Transverse colon (tissue), 4 donors: ENCODE results near the gene SNX8. TPM values are rescaled to one million over a fixed set of nuclear protein-coding genes. Genes with fewer than 3 reads are reported as not detected.

Experiments used
- DNase-seq: peaks from one replicate; pipeline ENCODE4 v3.0.0-alpha.2; 2019
- H3K27ac ChIP-seq, 4 donors: fragments of 200-600 bp; sonication (generic); 2 replicates each; pipeline ENCODE4 v1.5.1; 2016 to 2018; ENCODE audit warnings: inconsistent platforms in 4 of 4
- H3K27me3 ChIP-seq: fragments of 200-600 bp; sonication (generic); 2 replicates; pipeline ENCODE4 v1.5.1; 2017; ENCODE audit warnings: inconsistent platforms
- H3K36me3 ChIP-seq, 4 donors: fragments of 200-600 bp; sonication (generic); 2 replicates each; pipeline ENCODE4 v1.5.1; 2017 to 2019; ENCODE audit warnings: inconsistent platforms in 4 of 4
- H3K4me1 ChIP-seq, 4 donors: fragments of 200-600 bp; sonication (generic); 2 replicates each; pipeline ENCODE4 v1.5.1; 2017 to 2020; ENCODE audit warnings: inconsistent platforms in 4 of 4
- H3K4me3 ChIP-seq, 4 donors: fragments of 200-600 bp; sonication (generic); 1 replicate in 1 of 4; 2 replicates in 3 of 4; pipeline versions ENCODE4 v1.5.1 to v1.6.1; 2017 to 2019; ENCODE audit warnings: inconsistent platforms in 4 of 4
- H3K9me3 ChIP-seq, 2 donors: fragments of 200-600 bp; sonication (generic); 2 replicates each; pipeline ENCODE4 v1.5.1; 2017 to 2019; ENCODE audit warnings: inconsistent platforms in 2 of 2
- CTCF ChIP-seq, 5 experiments: fragments of 200-600 bp in 3 of 5; fragments of 450-650 bp in 2 of 5; sonication (generic) in 3 of 5; IDR thresholded peaks; 1 replicate in 2 of 5; 2 replicates in 3 of 5; pipeline ENCODE4 v1.5.1; 2016 to 2017; ENCODE audit warnings: antibody characterized with exemption in 5 of 5, inconsistent platforms in 3 of 5, mild to moderate bottlenecking in 2 of 5, moderate library complexity in 1 of 5
- EP300 ChIP-seq: sonication (generic); formaldehyde crosslinking; IDR thresholded peaks from one replicate; pipeline ENCODE4 v1.6.1; 2017; ENCODE audit warnings: antibody characterized with exemption, low read depth
- POLR2A ChIP-seq: fragments of 450-650 bp; IDR thresholded peaks from one replicate; pipeline ENCODE4 v1.6.1; 2016; ENCODE audit warnings: antibody characterized with exemption, mild to moderate bottlenecking, moderate library complexity
- POLR2AphosphoS5 ChIP-seq, 3 donors: sonication (generic); formaldehyde crosslinking; IDR thresholded peaks; one replicate each; pipeline ENCODE4 v1.6.1; 2016; ENCODE audit warnings: antibody characterized with exemption in 3 of 3
- WGBS, 2 donors: methylation state at CpG; one replicate each; pipeline ENCODE4 v1.1.5; 2018; ENCODE audit warnings: low coverage in 1 of 2; 5-methylcytosine and 5-hydroxymethylcytosine counted together
- in situ Hi-C, 4 donors: fragments of 200-750 bp; cut with MboI; loops; one replicate each; pipeline versions ENCODE4 v1.15.0 to v1.15.1; 2017; ENCODE audit warnings: low sequenced_read_pairs in 3 of 4, low pct_ligation_motif_present in 1 of 4, low pct_unique_long_range_greater_than_20kb in 1 of 4
- intact Hi-C: fragments of 100-400 bp; cut with DNase I; formaldehyde crosslinking; loops from one replicate; pipeline ENCODE4 v1.15.1; 2023; ENCODE audit warnings: low total_unique reads
- total RNA-seq, 4 donors: library from RNA; depleted of rRNA; stranded (reverse); fragments of >200 nt; gene quantifications; one replicate each; pipeline ENCODE4 v1.1.0, GENCODE V29; 2016

The SNX8 gene
- total RNA-seq, 4 donors from 2014 or later: 3.8 to 27.3 (median 9.2) TPM

DNA sequence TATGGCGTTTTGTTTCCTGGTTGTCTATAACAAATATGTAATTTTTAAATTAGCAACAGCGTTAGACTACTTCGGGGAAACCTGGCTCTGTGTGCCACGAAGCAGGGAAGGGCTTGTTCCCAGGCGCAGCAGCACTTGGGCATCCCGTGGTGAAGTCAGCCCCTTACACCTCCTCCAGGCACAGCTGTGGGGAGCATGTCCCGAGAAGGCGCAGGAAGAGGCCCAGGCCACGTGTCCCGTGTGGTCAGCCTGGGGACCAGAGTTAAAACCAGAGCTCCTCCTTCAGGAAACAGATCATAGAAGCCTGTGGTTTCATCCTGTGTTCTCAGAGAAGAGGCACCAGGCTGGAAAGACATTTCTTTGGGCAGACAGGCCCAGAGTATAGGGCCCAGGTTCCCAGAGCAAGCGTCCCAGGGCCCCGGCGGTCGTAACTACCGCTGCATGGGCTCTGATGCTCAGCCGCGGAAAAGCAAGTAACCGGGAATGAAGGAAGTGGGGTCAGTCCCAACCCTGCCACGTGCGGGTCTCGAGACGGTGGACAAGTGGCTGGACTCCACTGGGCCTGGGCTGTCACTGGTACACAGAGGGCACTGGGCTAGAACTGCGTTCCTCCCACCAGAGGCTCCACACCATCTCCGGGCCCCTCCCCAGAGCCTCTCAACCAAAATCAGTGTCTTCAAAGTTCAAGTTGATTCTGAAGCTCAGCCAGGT is 65.1 kb downstream of the SNX8 start:
- H3K27me3 ChIP-seq: no peaks in the 10 kb centered on the region
- no peaks in the 10 kb centered on the region for H3K36me3 ChIP-seq
- DNase-seq: peak; percentile 35
- peak overlapping the region in 3 of 4 donors; percentile 22 to 39 (median 29) for H3K27ac ChIP-seq
- in situ Hi-C loops (loop anchor here in 3 of 4 donors (10.0 to 25.0 kb wide), 2 partner anchors 96 to 113 kb away; partner anchors contain the start of gene EIF3B (in 2 of the 3)), intact Hi-C loops (loop anchor here (10.0 kb wide), 1 partner anchor 106 kb away; the partner anchor contains the start of gene EIF3B)
- 33 to 72% methylated on average over 7 to 24 of the region's 24 CpGs for WGBS, 2 donors
- TF ChIP-seq POLR2AphosphoS5 (IDR thresholded peaks at IDR 0.05) (no peak), CTCF (IDR thresholded peaks at IDR 0.05) (no peak), POLR2A (no peak), EP300 (no peak)
- H3K4me1 ChIP-seq: peaks cover 0 to 10% (median 0%) of the 10 kb centered on the region in 4 donors
- H3K4me3 ChIP-seq: no peak overlapping the region
- no peaks in the 10 kb centered on the region for H3K9me3 ChIP-seq

DNA sequence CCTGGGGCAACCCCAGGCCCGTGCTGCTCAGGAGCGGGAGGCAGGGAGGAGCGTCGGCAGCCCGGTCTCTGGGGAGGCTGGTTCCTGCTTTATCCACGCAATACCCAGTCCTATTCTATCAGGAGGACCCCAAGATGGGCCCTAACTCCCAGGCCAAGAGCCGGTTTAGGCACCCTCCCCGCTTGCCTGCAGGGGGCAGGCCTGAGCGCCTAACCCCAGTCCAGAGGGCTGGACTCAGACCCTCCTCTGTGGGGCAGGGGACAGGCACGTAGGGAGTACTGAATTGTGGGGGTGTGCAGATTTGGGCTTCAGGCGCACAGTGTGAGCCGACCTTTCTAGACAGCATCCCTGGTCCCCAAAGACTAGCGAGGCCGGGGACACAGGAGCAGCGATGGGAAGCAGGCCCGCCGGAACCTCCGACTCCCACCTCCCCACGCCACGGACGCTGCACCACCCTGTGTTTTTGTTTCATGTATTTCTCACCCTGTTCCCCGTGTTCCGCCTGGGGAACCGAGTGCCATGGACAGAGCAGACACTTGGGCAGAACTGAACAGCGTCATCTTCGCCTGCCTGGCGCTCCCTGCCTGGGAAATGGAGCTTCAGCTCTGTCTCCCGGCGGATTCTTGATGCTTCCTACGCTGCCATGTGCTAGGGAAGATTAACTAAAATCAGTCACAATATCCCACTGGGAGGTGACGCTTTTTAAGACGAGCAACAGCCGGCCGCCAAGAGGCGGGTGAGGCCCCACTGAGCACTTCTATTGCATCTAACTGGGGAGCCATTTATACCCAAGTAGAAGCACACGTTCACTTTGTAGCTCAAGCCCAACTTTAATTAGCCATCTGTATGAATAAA is 66.9 kb downstream of the SNX8 start:
- TF ChIP-seq CTCF (IDR thresholded peaks at IDR 0.05) (peak; percentile 44 to 65 (median 49)), EP300 (no peak)
- peaks cover 8 to 20% (median 11%) of the 10 kb centered on the region in 4 donors for H3K4me1 ChIP-seq
- no peaks in the 10 kb centered on the region for H3K27me3 ChIP-seq
- in situ Hi-C loops: loop anchor here in 3 of 4 donors (10.0 to 25.0 kb wide), 2 partner anchors 97 to 115 kb away; partner anchors contain the start of gene EIF3B (in 2 of the 3)
- no peaks in the 10 kb centered on the region for H3K9me3 ChIP-seq
- intact Hi-C loops: loop anchor here (10.0 kb wide), 1 partner anchor 107 kb away; the partner anchor contains the start of gene EIF3B
- WGBS, 2 donors: 77% methylated on average over 36 of the region's 36 CpGs; no CpG with 5 or more reads in 1 of the 2 donors
- DNase-seq: no peak
- no peak overlapping the region for H3K4me3 ChIP-seq
- no peaks in the 10 kb centered on the region for H3K36me3 ChIP-seq
- no peak overlapping the region for H3K27ac ChIP-seq

DNA sequence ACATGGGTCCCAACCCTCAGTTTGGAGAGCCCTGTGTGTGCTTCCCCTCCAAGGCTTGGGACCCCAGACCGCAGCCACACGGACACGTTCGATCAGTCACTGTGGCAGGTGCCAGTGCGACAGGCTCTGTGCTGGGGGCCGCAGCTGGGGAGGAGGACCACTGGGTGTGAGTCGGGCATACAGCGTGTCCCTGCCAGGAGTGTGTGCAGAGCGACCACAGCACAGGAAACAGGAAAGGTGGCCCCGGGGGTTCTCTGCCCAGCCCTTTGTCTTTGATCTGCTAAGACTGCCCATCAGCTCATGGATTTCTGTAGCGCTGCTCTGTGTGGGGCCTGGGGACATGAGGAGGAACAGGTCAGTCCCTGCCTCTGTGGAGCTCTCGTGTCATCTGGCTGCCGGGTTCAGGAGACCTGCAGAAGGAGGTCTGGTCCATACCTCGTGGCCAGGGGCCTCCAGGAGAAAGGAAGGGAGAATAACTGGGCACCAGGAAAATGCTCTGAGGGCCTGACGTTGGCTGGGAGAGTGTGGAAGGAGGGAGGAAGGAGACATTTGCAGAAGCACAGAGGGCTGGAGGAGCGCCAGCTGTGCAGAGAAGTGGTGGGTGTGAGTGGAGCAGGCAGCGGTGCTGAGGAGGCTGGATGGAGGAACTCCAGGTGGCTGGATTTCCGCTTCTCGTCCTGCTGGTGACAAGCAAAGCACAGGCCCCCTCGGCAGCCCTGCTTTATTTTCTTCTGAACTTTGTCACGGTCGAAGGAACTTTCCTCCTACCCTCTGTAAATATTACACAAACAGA is 68.2 kb downstream of the SNX8 start:
- in situ Hi-C loops (loop anchor here in 3 of 4 donors (10.0 to 25.0 kb wide), 2 partner anchors 99 to 116 kb away; partner anchors contain the start of gene EIF3B (in 2 of the 3)), intact Hi-C loops (loop anchor here (10.0 kb wide), 1 partner anchor 109 kb away; the partner anchor contains the start of gene EIF3B)
- TF ChIP-seq EP300 (no peak), POLR2A (no peak), POLR2AphosphoS5 (IDR thresholded peaks at IDR 0.05) (no peak), CTCF (IDR thresholded peaks at IDR 0.05) (no peak)
- no peaks in the 10 kb centered on the region for H3K27me3 ChIP-seq
- DNase-seq: peak; percentile 17
- H3K4me1 ChIP-seq: peaks cover 11 to 26% (median 16%) of the 10 kb centered on the region in 4 donors
- H3K4me3 ChIP-seq: no peak overlapping the region
- no peaks in the 10 kb centered on the region for H3K36me3 ChIP-seq
- WGBS, 2 donors: 67 to 77% methylated on average over 7 to 22 of the region's 22 CpGs
- H3K27ac ChIP-seq: no peak overlapping the region
- no peaks in the 10 kb centered on the region for H3K9me3 ChIP-seq
